HepG2 (cell line): ENCODE results near the gene RPH3AL. TPM values are rescaled to one million over a fixed set of nuclear protein-coding genes. Genes with fewer than 3 reads are reported as not detected.

Experiments
- ATAC-seq: fragments of 200-7000 bp; cut with Tn5 transposase; 3 replicates; pipeline ENCODE4 v1.9.1; 2020; ENCODE audit warnings: mild to moderate bottlenecking, moderate library complexity
- BruUV-seq: library from RNA; stranded (reverse); fragments of 400-500 nt; replicated peaks from 2 replicates; lab custom pipeline; 2021; lab: Mats Ljungman, UMichigan
- CTCF ChIA-PET: fragments of 300-600 bp; formaldehyde crosslinking; extraction: SDS; loops from one replicate; lab custom pipeline; 2021; ENCODE audit warnings: low total read pairs, inconsistent platforms, low intra/inter-chr PET ratio; lab: Yijun Ruan, JAX
- POLR2A ChIA-PET: fragments of 350-600 bp; sonication (Branson Sonifier 250); formaldehyde crosslinking; loops from one replicate; lab custom pipeline; 2020; ENCODE audit warnings: antibody characterized with exemption, inconsistent platforms; lab: Yijun Ruan, JAX
- DNase-seq: peaks from one replicate; pipeline ENCODE4 v3.0.0-alpha.2; 2015; ENCODE audit warnings: low spot score
- FAIRE-seq: peaks from 3 replicates; lab custom pipeline; 2011; peaks lifted over from hg19 to GRCh38; lab: Jason Lieb, UNC
- H2AFZ ChIP-seq: one replicate; pipeline ENCODE4 v1.6.1; 2011; ENCODE audit warnings: low read length, inconsistent platforms
- H3K27ac ChIP-seq: fragments of 300-600 bp; 3 replicates; pipeline ENCODE4 v1.8.0; 2011; ENCODE audit warnings: mixed run types, mild to moderate bottlenecking, mixed read lengths, low read length, inconsistent platforms; ENCODE audit not compliant: insufficient read depth; ENCODE audit errors: extremely low read length
- H3K27me3 ChIP-seq, 2 experiments: fragments of 200-600 bp in 1 of 2; 2 replicates in 1 of 2; 3 replicates in 1 of 2; pipeline versions ENCODE4 v1.6.0 to v1.8.0; 2011; ENCODE audit warnings: low read length in 2 of 2, mild to moderate bottlenecking in 2 of 2, moderate library complexity in 2 of 2, inconsistent platforms in 1 of 2; ENCODE audit not compliant: insufficient read depth in 2 of 2, control insufficient read depth in 1 of 2
- H3K36me3 ChIP-seq, 2 experiments: fragments of 200-600 bp in 1 of 2; replicated peaks in 1 of 2; 2 replicates in 1 of 2; 3 replicates in 1 of 2; pipeline versions ENCODE4 v1.5.1 to v1.8.0; 2011; ENCODE audit warnings: low read length in 2 of 2, inconsistent platforms in 1 of 2; ENCODE audit not compliant: insufficient read depth in 2 of 2, control insufficient read depth in 1 of 2
- H3K4me1 ChIP-seq: 2 replicates; pipeline ENCODE4 v1.5.1; 2012; ENCODE audit warnings: low read length, inconsistent platforms; ENCODE audit not compliant: insufficient read depth
- H3K4me2 ChIP-seq: 2 replicates; pipeline ENCODE4 v1.6.0; 2011; ENCODE audit warnings: low read depth, low read length, inconsistent platforms
- H3K4me3 ChIP-seq, 3 experiments: fragments of 200-600 bp in 1 of 3; sonication (generic), shearing (Covaris generic) in 1 of 3; replicated peaks in 1 of 3; 2 replicates each; pipeline ENCODE4 v1.5.1; 2011 to 2016; ENCODE audit warnings: low read length in 3 of 3, inconsistent platforms in 2 of 3, low read depth in 2 of 3, mild to moderate bottlenecking in 2 of 3, control low read depth in 1 of 3, mixed read lengths in 1 of 3; ENCODE audit not compliant: insufficient read depth in 1 of 3
- H3K79me2 ChIP-seq: one replicate; pipeline ENCODE4 v1.6.1; 2011; ENCODE audit warnings: low read length, inconsistent platforms; ENCODE audit not compliant: insufficient read depth
- H3K9ac ChIP-seq: 2 replicates; pipeline ENCODE4 v1.6.0; 2011; ENCODE audit warnings: mild to moderate bottlenecking, low read depth, low read length, inconsistent platforms; ENCODE audit not compliant: insufficient read depth
- H3K9me3 ChIP-seq: 2 replicates; pipeline ENCODE4 v1.5.1; 2012; ENCODE audit warnings: mild to moderate bottlenecking, low read length
- H4K20me1 ChIP-seq: 2 replicates; pipeline ENCODE4 v1.6.0; 2011; ENCODE audit warnings: inconsistent platforms, mild to moderate bottlenecking, low read length, moderate library complexity; ENCODE audit not compliant: insufficient read depth
- ATAD3A ChIP-seq: sonication (generic); formaldehyde crosslinking; IDR thresholded peaks from 2 replicates; pipeline ENCODE4 v1.4.0; 2020; ENCODE audit warnings: missing genetic modification reagents
- KMT2A ChIP-seq: sonication (generic); formaldehyde crosslinking; IDR thresholded peaks from 2 replicates; pipeline ENCODE4 v1.4.0; 2020; ENCODE audit warnings: missing genetic modification reagents
- NCOR1 ChIP-seq: fragments of 200-600 bp; sonication (generic); IDR thresholded peaks from 2 replicates; pipeline ENCODE4 v1.7.0; 2017; ENCODE audit warnings: antibody characterized with exemption, low read length, borderline replicate concordance
- NFYB ChIP-seq: sonication (generic); formaldehyde crosslinking; IDR thresholded peaks from 2 replicates; pipeline ENCODE4 v1.4.0; 2020; ENCODE audit warnings: missing genetic modification reagents
- PCBP2 ChIP-seq: fragments of 200-400 bp; formaldehyde crosslinking; optimal IDR thresholded peaks from 2 replicates; pipeline ENCODE3; 2018; ENCODE audit warnings: low read length, low read depth; ENCODE audit not compliant: poor library complexity, severe bottlenecking
- POLR2G ChIP-seq: fragments of 200-400 bp; formaldehyde crosslinking; IDR thresholded peaks from 2 replicates; pipeline ENCODE4 v1.6.1; 2018; ENCODE audit warnings: mild to moderate bottlenecking, low read depth, low read length, moderate library complexity
- SMAD1 ChIP-seq: sonication (generic); formaldehyde crosslinking; IDR thresholded peaks from 2 replicates; pipeline ENCODE4 v1.4.0; 2020; ENCODE audit warnings: missing genetic modification reagents, low read depth, mild to moderate bottlenecking, borderline replicate concordance
- ZC3H4 ChIP-seq: sonication (generic); formaldehyde crosslinking; IDR thresholded peaks from 2 replicates; pipeline ENCODE4 v1.4.0; 2020; ENCODE audit warnings: missing genetic modification reagents, borderline replicate concordance
- ZFX ChIP-seq: sonication (generic); formaldehyde crosslinking; IDR thresholded peaks from 2 replicates; pipeline ENCODE4 v1.4.0; 2020; ENCODE audit warnings: mild to moderate bottlenecking, low read depth, missing genetic modification reagents, moderate library complexity
- ZNF235 ChIP-seq: sonication (generic); formaldehyde crosslinking; IDR thresholded peaks from 2 replicates; pipeline ENCODE4 v1.8.1; 2023; ENCODE audit warnings: mild to moderate bottlenecking, missing genetic modification reagents, borderline replicate concordance
- ZNF563 ChIP-seq: sonication (generic); formaldehyde crosslinking; IDR thresholded peaks from 2 replicates; pipeline ENCODE4 v1.8.0; 2022; ENCODE audit warnings: mild to moderate bottlenecking, moderate library complexity, missing genetic modification reagents
- WGBS: methylation state at CpG from one replicate; pipeline ENCODE4 v1.1.6; 2017; ENCODE audit warnings: low lambda C conversion rate; 5-methylcytosine and 5-hydroxymethylcytosine counted together
- in situ Hi-C: cut with HindIII; loops from 2 replicates; pipeline ENCODE4 v1.10.0; 2017; ENCODE audit warnings: low pct_unique_long_range_greater_than_20kb; ENCODE audit not compliant: extremely low pct_ligation_motif_present
- intact Hi-C: fragments of 100-400 bp; cut with micrococcal nuclease; formaldehyde crosslinking; loops from one replicate; pipeline ENCODE4 v1.10.0; 2022; ENCODE audit not compliant: unreplicated experiment
- polyA plus RNA-seq, 8 experiments: library from polyadenylated mRNA; depleted of rRNA in 3 of 8; stranded (reverse) in 7 of 8; unstranded in 1 of 8; fragments of >200 nt; fragmentation: Illumina TruSeq in 4 of 8; extraction: Trizol in 4 of 8; gene quantifications; 2 replicates each; pipeline versions ENCODE4 v1.2.1 to v1.2.3, GENCODE V29; 2011 to 2016; ENCODE audit warnings: low read depth in 4 of 8, missing spikeins in 1 of 8, mixed read lengths in 1 of 8; ENCODE audit not compliant: insufficient read depth in 1 of 8
- total RNA-seq, 5 experiments: library from RNA; depleted of rRNA; stranded (reverse); fragments of >200 nt; fragmentation: Illumina TruSeq; extraction: Trizol; gene quantifications; 2 replicates each; pipeline ENCODE4 v1.2.3, GENCODE V29; 2016; ENCODE audit warnings: low read depth in 1 of 5
- TF ChIP-seq, protein P1 (sequence below): sonication (generic); formaldehyde crosslinking; IDR thresholded peaks from 2 replicates; pipeline ENCODE4 v1.8.1; 2023; ENCODE audit warnings: mild to moderate bottlenecking, missing genetic modification reagents
- TF ChIP-seq, protein P2 (sequence below): sonication (generic); formaldehyde crosslinking; IDR thresholded peaks from 2 replicates; pipeline ENCODE4 v1.9.0; 2021; ENCODE audit warnings: missing genetic modification reagents, borderline replicate concordance
- TF ChIP-seq, protein P3 (sequence below): sonication (generic); formaldehyde crosslinking; IDR thresholded peaks from 2 replicates; pipeline ENCODE4 v1.5.1; 2020; ENCODE audit warnings: missing genetic modification reagents, mild to moderate bottlenecking, borderline replicate concordance
- TF ChIP-seq, protein P4 (sequence below): sonication (generic); formaldehyde crosslinking; conservative IDR thresholded peaks from 2 replicates; pipeline ENCODE4 v1.4.0; 2020; ENCODE audit warnings: missing genetic modification reagents
- TF ChIP-seq, protein P5 (sequence below): sonication (generic); formaldehyde crosslinking; IDR thresholded peaks from 2 replicates; pipeline ENCODE4 v1.4.0; 2020; ENCODE audit warnings: mild to moderate bottlenecking, missing genetic modification reagents
- TF ChIP-seq, protein P6 (sequence below): sonication (generic); formaldehyde crosslinking; IDR thresholded peaks from 2 replicates; pipeline ENCODE4 v1.5.0; 2020; ENCODE audit warnings: missing genetic modification reagents, mild to moderate bottlenecking, borderline replicate concordance
- TF ChIP-seq, protein P7 (sequence below): sonication (generic); formaldehyde crosslinking; IDR thresholded peaks from 2 replicates; pipeline ENCODE4 v1.5.0; 2020; ENCODE audit warnings: missing genetic modification reagents, mild to moderate bottlenecking, borderline replicate concordance

The RPH3AL gene
- total and polyA plus RNA-seq, 2 of the 13 experiments (the other 11 are each of a cell fraction or from before 2014, with no cell fraction given): 7.8 to 16.4 TPM

DNA sequence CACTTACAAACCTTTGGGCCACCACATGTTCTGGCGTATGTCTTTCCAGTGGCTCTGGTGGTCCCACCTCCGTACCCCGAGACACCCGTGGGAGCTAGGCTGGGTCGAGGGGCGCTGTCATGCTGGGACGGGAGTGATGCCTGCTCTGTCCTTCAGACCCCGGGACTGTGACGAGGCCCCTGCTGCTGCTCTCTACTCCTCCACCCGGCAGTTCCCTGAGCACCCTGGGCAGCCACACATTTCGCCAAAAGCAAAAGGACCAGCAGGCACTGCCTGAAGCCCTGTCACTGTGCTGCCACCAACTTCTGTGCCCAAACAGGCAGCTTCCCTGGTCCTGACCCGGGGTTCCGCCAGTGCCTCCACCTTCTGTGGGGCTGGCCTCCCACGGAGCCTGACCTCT, 186.7 kb downstream of the RPH3AL start:
- Histone ChIP-seq H3K27ac (no peak overlapping the region), H3K9ac (no peak overlapping the region), H3K4me3 (no peak overlapping the region), H3K27me3 (peaks cover 6 to 40% of the 10 kb centered on the region in 2 experiments; a peak in 4 of 5 replicates), H2AFZ (no peak overlapping the region), H3K9me3 (no peaks in the 10 kb centered on the region), H3K79me2 (no peaks in the 10 kb centered on the region), H3K36me3 (no peaks in the 10 kb centered on the region), H3K4me1 (no peaks in the 10 kb centered on the region), H3K4me2 (no peak overlapping the region), H4K20me1 (no peaks in the 10 kb centered on the region)
- no TSS peak for BruUV-seq
- ChIA-PET POLR2A (no interaction called here), CTCF (interaction anchor here (4.8 kb wide), 1 partner anchor 143 kb away, joined by 69 read pairs; no protein-coding TSS in a partner anchor)
- DNase-seq: no peak
- in situ Hi-C loops: no loop called here
- no peak for ATAC-seq
- intact Hi-C loops: no loop called here
- FAIRE-seq: no peak
- 34% methylated on average over 11 of the region's 14 CpGs for WGBS
- TF ChIP-seq, protein P1, sequence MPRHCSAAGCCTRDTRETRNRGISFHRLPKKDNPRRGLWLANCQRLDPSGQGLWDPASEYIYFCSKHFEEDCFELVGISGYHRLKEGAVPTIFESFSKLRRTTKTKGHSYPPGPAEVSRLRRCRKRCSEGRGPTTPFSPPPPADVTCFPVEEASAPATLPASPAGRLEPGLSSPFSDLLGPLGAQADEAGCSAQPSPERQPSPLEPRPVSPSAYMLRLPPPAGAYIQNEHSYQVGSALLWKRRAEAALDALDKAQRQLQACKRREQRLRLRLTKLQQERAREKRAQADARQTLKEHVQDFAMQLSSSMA (CRISPR knock-in tag): no peak
- TF ChIP-seq, protein P2, sequence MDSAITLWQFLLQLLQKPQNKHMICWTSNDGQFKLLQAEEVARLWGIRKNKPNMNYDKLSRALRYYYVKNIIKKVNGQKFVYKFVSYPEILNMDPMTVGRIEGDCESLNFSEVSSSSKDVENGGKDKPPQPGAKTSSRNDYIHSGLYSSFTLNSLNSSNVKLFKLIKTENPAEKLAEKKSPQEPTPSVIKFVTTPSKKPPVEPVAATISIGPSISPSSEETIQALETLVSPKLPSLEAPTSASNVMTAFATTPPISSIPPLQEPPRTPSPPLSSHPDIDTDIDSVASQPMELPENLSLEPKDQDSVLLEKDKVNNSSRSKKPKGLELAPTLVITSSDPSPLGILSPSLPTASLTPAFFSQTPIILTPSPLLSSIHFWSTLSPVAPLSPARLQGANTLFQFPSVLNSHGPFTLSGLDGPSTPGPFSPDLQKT: no peak
- TF ChIP-seq, protein P3, sequence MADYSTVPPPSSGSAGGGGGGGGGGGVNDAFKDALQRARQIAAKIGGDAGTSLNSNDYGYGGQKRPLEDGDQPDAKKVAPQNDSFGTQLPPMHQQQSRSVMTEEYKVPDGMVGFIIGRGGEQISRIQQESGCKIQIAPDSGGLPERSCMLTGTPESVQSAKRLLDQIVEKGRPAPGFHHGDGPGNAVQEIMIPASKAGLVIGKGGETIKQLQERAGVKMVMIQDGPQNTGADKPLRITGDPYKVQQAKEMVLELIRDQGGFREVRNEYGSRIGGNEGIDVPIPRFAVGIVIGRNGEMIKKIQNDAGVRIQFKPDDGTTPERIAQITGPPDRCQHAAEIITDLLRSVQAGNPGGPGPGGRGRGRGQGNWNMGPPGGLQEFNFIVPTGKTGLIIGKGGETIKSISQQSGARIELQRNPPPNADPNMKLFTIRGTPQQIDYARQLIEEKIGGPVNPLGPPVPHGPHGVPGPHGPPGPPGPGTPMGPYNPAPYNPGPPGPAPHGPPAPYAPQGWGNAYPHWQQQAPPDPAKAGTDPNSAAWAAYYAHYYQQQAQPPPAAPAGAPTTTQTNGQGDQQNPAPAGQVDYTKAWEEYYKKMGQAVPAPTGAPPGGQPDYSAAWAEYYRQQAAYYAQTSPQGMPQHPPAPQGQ (CRISPR knock-in tag): no peak
- TF ChIP-seq ATAD3A (no peak), NFYB (CRISPR knock-in tag) (no peak), POLR2G (no peak), ZC3H4 (no peak), ZFX (CRISPR knock-in tag) (no peak), SMAD1 (CRISPR knock-in tag) (no peak), PCBP2 (no peak), KMT2A (CRISPR knock-in tag) (no peak), ZNF235 (CRISPR knock-in tag) (no peak), NCOR1 (no peak), ZNF563 (CRISPR knock-in tag) (no peak)
- TF ChIP-seq, protein P4, sequence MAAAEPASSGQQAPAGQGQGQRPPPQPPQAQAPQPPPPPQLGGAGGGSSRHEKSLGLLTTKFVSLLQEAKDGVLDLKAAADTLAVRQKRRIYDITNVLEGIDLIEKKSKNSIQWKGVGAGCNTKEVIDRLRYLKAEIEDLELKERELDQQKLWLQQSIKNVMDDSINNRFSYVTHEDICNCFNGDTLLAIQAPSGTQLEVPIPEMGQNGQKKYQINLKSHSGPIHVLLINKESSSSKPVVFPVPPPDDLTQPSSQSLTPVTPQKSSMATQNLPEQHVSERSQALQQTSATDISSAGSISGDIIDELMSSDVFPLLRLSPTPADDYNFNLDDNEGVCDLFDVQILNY (CRISPR knock-in tag): no peak
- TF ChIP-seq, protein P5, sequence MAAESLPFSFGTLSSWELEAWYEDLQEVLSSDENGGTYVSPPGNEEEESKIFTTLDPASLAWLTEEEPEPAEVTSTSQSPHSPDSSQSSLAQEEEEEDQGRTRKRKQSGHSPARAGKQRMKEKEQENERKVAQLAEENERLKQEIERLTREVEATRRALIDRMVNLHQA (CRISPR knock-in tag): no peak
- TF ChIP-seq, protein P6, sequence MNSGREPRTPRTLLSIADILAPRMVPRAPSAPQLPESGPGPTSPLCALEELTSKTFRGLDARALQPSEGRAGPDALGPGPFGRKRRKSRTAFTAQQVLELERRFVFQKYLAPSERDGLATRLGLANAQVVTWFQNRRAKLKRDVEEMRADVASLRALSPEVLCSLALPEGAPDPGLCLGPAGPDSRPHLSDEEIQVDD (CRISPR knock-in tag): no peak
- TF ChIP-seq, protein P7, sequence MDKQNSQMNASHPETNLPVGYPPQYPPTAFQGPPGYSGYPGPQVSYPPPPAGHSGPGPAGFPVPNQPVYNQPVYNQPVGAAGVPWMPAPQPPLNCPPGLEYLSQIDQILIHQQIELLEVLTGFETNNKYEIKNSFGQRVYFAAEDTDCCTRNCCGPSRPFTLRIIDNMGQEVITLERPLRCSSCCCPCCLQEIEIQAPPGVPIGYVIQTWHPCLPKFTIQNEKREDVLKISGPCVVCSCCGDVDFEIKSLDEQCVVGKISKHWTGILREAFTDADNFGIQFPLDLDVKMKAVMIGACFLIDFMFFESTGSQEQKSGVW (CRISPR knock-in tag): no peak
